SK-N-MC (cell line): ENCODE results near the gene PARD3.

Experiments
- DNase-seq: peaks from one replicate; pipeline ENCODE4 v3.0.0-alpha.2; 2011; ENCODE audit warnings: low read depth, low spot score
- H3K27ac ChIP-seq: fragments of 200-600 bp; sonication (generic); 2 replicates; pipeline ENCODE4 v1.5.1; 2016; ENCODE audit warnings: mixed run types
- H3K36me3 ChIP-seq: fragments of 200-600 bp; sonication (generic); 2 replicates; pipeline ENCODE4 v1.6.1; 2017; ENCODE audit warnings: antibody characterized with exemption, low read length, mixed read lengths; ENCODE audit not compliant: insufficient read depth
- H3K4me3 ChIP-seq: fragments of 200-600 bp; sonication (generic); 2 replicates; pipeline ENCODE4 v1.5.1; 2016
- H3K9ac ChIP-seq: fragments of 200-600 bp; sonication (generic); 2 replicates; pipeline ENCODE4 v1.8.0; 2017; ENCODE audit warnings: mixed run types, mixed read lengths; ENCODE audit not compliant: insufficient read length
- H3K9me3 ChIP-seq: fragments of 200-600 bp; sonication (generic); 2 replicates; pipeline ENCODE4 v1.6.1; 2017; ENCODE audit warnings: low read depth, mild to moderate bottlenecking, antibody characterized with exemption, low read length, moderate library complexity, mixed read lengths
- EZH2 ChIP-seq: fragments of 200-600 bp; sonication (generic); IDR thresholded peaks from one replicate; pipeline ENCODE4 v1.6.1; 2017; ENCODE audit warnings: antibody characterized with exemption
- FOXP2 ChIP-seq: optimal IDR thresholded peaks from 2 replicates; pipeline ENCODE3; 2011; ENCODE audit warnings: mild to moderate bottlenecking, moderate library complexity; ENCODE audit not compliant: insufficient read depth; ENCODE audit errors: extremely low read length, control extremely low read depth
- POLR2AphosphoS5 ChIP-seq: IDR thresholded peaks from 2 replicates; pipeline ENCODE4 v1.6.1; 2012; ENCODE audit warnings: mild to moderate bottlenecking, low read depth, low read length, borderline replicate concordance

PARD3 gene

GRCh38 chr10:34729619-34730018, 85.5 kb downstream of the PARD3 start:
- Histone ChIP-seq H3K36me3 (no peaks in the 10 kb centered on the region), H3K9me3 (no peaks in the 10 kb centered on the region), H3K27ac (no peak overlapping the region), H3K9ac (no peak overlapping the region), H3K4me3 (no peak overlapping the region)
- DNase-seq: no peak
- TF ChIP-seq POLR2AphosphoS5: no peak
- no peak for TF ChIP-seq EZH2

DNA sequence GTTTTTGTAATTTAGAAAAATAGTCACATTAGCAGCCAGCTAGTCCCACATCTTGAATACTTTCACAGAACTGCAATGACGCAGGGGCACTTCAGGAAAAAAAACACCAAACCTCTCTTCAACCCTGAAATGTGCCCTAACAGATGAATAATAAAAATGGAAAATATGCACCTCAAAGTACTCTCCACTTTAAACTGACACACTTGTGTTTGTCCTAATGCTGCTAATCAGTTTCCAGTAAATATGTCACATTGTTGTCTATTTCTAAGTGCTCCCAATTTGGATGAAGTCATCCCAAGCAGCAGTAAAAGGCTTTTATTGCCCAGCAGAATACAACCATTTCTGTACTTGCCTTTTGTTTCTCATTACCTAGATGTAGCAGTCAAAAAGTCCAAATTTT, 86.7 kb downstream of the PARD3 start:
- Histone ChIP-seq H3K36me3 (no peaks in the 10 kb centered on the region), H3K27ac (no peak overlapping the region), H3K9ac (no peak overlapping the region), H3K4me3 (no peak overlapping the region), H3K9me3 (no peaks in the 10 kb centered on the region)
- no peak for TF ChIP-seq FOXP2
- TF ChIP-seq POLR2AphosphoS5: no peak
- no peak for TF ChIP-seq EZH2
- no peak for DNase-seq

DNA sequence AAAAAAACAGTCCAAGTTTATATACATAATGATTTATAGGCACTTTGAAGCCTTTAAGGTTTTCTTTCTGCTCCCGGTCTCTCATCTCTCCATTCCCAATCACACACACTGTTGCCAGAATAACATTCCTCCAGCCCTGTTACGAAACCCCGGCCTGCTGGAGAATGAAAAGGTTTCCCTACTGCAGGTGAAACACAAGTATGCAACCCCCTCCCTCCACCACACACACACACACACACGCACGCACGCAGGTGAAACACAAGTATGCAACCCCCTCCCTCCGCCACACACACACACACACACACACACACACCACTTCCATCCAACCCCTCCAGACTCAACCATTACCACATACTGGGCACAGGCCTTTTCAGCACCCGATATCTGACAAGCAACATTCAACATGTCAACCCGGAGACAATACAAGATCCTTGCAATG, 87.5 kb downstream of the PARD3 start:
- DNase-seq: no peak
- Histone ChIP-seq H3K9ac (no peak overlapping the region), H3K4me3 (no peak overlapping the region), H3K27ac (no peak overlapping the region), H3K36me3 (no peaks in the 10 kb centered on the region), H3K9me3 (no peaks in the 10 kb centered on the region)
- TF ChIP-seq POLR2AphosphoS5: no peak
- no peak for TF ChIP-seq EZH2
- TF ChIP-seq FOXP2: no peak

DNA sequence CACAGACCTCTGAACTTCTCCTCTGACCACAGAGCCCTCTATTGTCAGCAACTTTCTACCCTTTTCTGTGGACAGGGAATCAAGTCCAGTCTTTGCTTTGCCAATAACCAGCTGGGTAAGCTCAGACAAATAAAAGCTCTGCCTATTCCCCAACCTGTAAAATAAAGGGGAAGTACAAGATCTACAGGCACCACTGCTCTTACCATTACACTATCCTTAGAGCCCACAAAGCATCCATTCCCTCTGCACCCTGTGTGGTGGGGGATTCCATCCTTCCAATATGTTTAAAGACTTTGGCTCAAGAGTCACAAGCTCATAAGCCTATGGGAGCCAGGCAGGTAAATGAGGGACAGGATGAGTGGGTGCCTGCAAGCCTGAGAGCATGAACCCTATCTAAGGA, 88.2 kb downstream of the PARD3 start:
- H3K36me3 ChIP-seq: no peaks in the 10 kb centered on the region
- H3K4me3 ChIP-seq: no peak overlapping the region
- DNase-seq: no peak
- H3K9me3 ChIP-seq: no peaks in the 10 kb centered on the region
- H3K27ac ChIP-seq: no peak overlapping the region
- TF ChIP-seq EZH2: no peak
- no peak overlapping the region for H3K9ac ChIP-seq

DNA sequence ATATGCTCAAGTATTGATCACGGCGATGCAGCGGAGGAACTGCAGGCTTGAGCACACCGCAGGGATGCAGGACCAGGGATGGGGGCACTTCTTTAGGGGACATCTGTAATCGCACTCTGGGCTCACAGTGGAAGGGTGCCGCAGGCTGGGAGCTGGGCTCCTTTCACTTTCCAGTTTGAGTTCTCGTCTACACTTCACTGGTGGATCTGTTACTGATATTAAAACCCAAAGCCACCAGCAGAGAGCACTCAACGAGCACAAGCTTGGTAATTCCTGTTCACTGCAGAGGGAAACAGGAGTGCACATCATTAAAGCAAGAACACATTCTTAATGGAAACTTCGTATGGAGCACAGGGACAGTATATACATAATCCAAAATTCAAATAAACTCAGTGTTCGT, 91.3 kb downstream of the PARD3 start:
- no peaks in the 10 kb centered on the region for H3K36me3 ChIP-seq
- TF ChIP-seq POLR2AphosphoS5: no peak
- TF ChIP-seq FOXP2: no peak
- TF ChIP-seq EZH2: no peak
- H3K9ac ChIP-seq: no peak overlapping the region
- H3K4me3 ChIP-seq: no peak overlapping the region
- no peaks in the 10 kb centered on the region for H3K9me3 ChIP-seq
- H3K27ac ChIP-seq: no peak overlapping the region
- DNase-seq: no peak

GRCh38 chr10:34722404-34722803, 92.7 kb downstream of the PARD3 start:
- no peaks in the 10 kb centered on the region for H3K9me3 ChIP-seq
- TF ChIP-seq FOXP2 (no peak), EZH2 (no peak), POLR2AphosphoS5 (no peak)
- DNase-seq: no peak
- no peaks in the 10 kb centered on the region for H3K36me3 ChIP-seq
- no peak overlapping the region for H3K27ac ChIP-seq
- no peak overlapping the region for H3K9ac ChIP-seq
- no peak overlapping the region for H3K4me3 ChIP-seq

GRCh38 chr10:34721208-34721840, 93.8 kb downstream of the PARD3 start:
- Histone ChIP-seq H3K27ac (peak overlapping the region; percentile 64), H3K36me3 (no peaks in the 10 kb centered on the region), H3K9ac (no peak overlapping the region), H3K9me3 (no peaks in the 10 kb centered on the region), H3K4me3 (peak overlapping the region; percentile 50)
- TF ChIP-seq FOXP2 (no peak), EZH2 (no peak), POLR2AphosphoS5 (no peak)
- DNase-seq: no peak

DNA sequence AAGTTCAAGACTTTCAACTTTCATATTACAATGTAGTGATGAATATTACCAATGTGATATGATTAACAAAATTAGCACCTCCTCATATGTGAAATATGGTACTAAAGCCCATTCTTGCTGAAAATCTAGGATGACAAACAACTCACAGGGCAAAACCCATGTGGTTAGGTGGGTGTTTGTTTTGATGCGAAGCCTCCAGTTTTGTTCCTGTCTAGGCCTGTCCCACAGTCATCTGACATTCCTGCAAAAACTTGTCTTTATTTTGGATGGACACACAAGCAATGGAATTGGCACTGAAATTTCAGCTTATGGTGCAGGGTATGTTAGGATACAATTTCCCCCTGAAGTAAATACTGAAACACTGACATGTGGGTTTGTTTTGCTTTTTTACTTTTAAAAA, 95.3 kb downstream of the PARD3 start:
- DNase-seq: no peak
- H3K4me3 ChIP-seq: no peak overlapping the region
- H3K27ac ChIP-seq: no peak overlapping the region
- TF ChIP-seq EZH2 (no peak), FOXP2 (no peak), POLR2AphosphoS5 (no peak)
- no peaks in the 10 kb centered on the region for H3K36me3 ChIP-seq
- H3K9ac ChIP-seq: no peak overlapping the region
- no peaks in the 10 kb centered on the region for H3K9me3 ChIP-seq

DNA sequence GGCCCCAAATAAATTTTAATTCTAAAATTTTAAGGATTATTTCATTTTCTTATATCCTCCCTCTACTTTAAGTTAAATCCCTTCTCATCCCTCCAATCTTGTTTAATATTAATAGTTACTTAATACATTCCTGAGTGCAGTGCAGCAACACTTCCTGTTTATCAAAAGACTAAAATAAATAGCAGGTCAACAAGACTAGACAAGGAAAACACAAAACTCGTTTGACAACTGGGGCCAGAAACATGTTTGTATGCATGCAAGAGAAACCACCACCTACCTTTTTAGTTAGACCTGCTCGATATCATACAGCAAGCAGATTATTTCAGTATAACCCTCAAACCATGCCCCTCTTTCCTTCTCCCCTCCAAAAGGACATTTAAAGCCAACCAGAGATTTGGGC, 95.8 kb downstream of the PARD3 start:
- Histone ChIP-seq H3K27ac (no peak overlapping the region), H3K36me3 (no peaks in the 10 kb centered on the region), H3K9me3 (no peaks in the 10 kb centered on the region), H3K9ac (no peak overlapping the region), H3K4me3 (no peak overlapping the region)
- DNase-seq: no peak
- TF ChIP-seq FOXP2 (no peak), EZH2 (no peak), POLR2AphosphoS5 (no peak)

GRCh38 chr10:34717429-34717828, 97.7 kb downstream of the PARD3 start:
- Histone ChIP-seq H3K36me3 (no peaks in the 10 kb centered on the region), H3K9ac (no peak overlapping the region), H3K27ac (no peak overlapping the region), H3K9me3 (no peaks in the 10 kb centered on the region), H3K4me3 (no peak overlapping the region)
- no peak for TF ChIP-seq FOXP2
- TF ChIP-seq POLR2AphosphoS5: no peak
- DNase-seq: no peak
